Mucosa of descending colon (tissue), 3 donors: ENCODE measurements around the gene PRSS56. TPM values are rescaled to one million over a fixed set of nuclear protein-coding genes. Genes with fewer than 3 reads are reported as not detected.

Experiments used
- ATAC-seq: fragments of 200-7000 bp; cut with Tn5 transposase; one replicate; pipeline ENCODE4 v1.9.1; 2020; ENCODE audit warnings: mild to moderate bottlenecking, moderate library complexity
- DNase-seq, 3 donors: peaks; one replicate each; pipeline ENCODE4 v3.0.0-alpha.2; 2020
- H3K36me3 ChIP-seq: fragments of 200-600 bp; one replicate; pipeline ENCODE4 v1.8.0; 2021; ENCODE audit warnings: low read depth, mild to moderate bottlenecking
- H3K4me1 ChIP-seq: fragments of 200-600 bp; one replicate; pipeline ENCODE4 v1.8.0; 2021; ENCODE audit warnings: low read depth, mild to moderate bottlenecking
- H3K4me3 ChIP-seq: fragments of 200-600 bp; one replicate; pipeline ENCODE4 v1.8.0; 2021; ENCODE audit warnings: mild to moderate bottlenecking
- H3K9me3 ChIP-seq: fragments of 200-600 bp; one replicate; pipeline ENCODE4 v1.8.0; 2021; ENCODE audit warnings: mild to moderate bottlenecking
- intact Hi-C, 2 donors: fragments of 100-400 bp; cut with DNase I in 1 of 2; cut with micrococcal nuclease in 1 of 2; formaldehyde crosslinking; loops; one replicate each; pipeline versions ENCODE4 v1.11.0 to v1.11.1; 2022; cut with DNase I, micrococcal nuclease
- total RNA-seq, 3 donors: library from RNA; stranded (reverse); fragmentation: NEBNext Ultra II Directional in 2 of 3; extraction: Animal tissue kit (Norgen Biotek cat#: 25700) in 2 of 3; gene quantifications; one replicate each; pipeline versions ENCODE4 v1.2.1 to v1.2.4, GENCODE V29; 2021 to 2023
- TF ChIP-seq, protein P1 (sequence below): fragments of 200-600 bp; IDR thresholded peaks from one replicate; pipeline ENCODE4 v1.8.0; 2022; ENCODE audit warnings: antibody characterized with exemption, mild to moderate bottlenecking
- donor health status: DM: no; HTN: no; CAD: no; lungs with moderate emphysema.
- donor health status: DM: no; HTN: no; CAD: no.
- donor health status: DM: no; HTN: yes; CAD: no.

PRSS56 gene
- total RNA-seq, 3 donors from 2014 or later: not detected

DNA sequence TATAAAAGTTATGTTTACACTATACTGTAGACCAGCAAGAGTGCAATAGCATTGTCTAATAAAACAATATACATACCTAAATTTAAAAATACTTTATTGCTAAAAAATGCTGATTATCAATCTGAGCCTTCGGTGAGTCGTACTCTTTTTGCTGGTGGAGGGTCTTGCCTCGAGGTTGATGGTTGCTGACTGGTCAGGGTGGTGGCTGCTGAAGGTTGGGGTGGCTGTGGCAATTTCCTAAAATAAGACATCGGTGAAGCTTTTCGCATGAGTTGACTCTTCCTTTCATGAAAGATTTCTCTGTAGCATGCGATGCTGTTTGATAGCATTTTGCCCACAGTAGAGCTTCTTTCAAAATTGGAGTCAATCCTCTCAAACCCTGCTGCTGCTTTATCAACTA, 27.8 kb downstream of the PRSS56 start:
- ATAC-seq (no peak), DNase-seq (no peak)
- TF ChIP-seq, protein P1, sequence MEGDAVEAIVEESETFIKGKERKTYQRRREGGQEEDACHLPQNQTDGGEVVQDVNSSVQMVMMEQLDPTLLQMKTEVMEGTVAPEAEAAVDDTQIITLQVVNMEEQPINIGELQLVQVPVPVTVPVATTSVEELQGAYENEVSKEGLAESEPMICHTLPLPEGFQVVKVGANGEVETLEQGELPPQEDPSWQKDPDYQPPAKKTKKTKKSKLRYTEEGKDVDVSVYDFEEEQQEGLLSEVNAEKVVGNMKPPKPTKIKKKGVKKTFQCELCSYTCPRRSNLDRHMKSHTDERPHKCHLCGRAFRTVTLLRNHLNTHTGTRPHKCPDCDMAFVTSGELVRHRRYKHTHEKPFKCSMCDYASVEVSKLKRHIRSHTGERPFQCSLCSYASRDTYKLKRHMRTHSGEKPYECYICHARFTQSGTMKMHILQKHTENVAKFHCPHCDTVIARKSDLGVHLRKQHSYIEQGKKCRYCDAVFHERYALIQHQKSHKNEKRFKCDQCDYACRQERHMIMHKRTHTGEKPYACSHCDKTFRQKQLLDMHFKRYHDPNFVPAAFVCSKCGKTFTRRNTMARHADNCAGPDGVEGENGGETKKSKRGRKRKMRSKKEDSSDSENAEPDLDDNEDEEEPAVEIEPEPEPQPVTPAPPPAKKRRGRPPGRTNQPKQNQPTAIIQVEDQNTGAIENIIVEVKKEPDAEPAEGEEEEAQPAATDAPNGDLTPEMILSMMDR: no peak
- intact Hi-C loops: no loop called here
- Histone ChIP-seq H3K4me1 (peaks cover 11% of the 10 kb centered on the region), H3K4me3 (no peak overlapping the region), H3K9me3 (no peaks in the 10 kb centered on the region), H3K36me3 (no peaks in the 10 kb centered on the region)

- intact Hi-C loops: no loop called here
- TF ChIP-seq, protein P1: no peak
- Histone ChIP-seq H3K36me3 (no peaks in the 10 kb centered on the region), H3K9me3 (no peaks in the 10 kb centered on the region), H3K4me3 (peak overlapping the region; percentile 87), H3K4me1 (peaks cover 11% of the 10 kb centered on the region)
- DNase-seq: no peak
- ATAC-seq: no peak
These were observed 29.6 kb downstream of the PRSS56 start for GRCh38 chr2:232549655-232550353.

GRCh38 chr2:232550354-232551249, 30.4 kb downstream of the PRSS56 start, which contains the start of the genes EIF4E2 and TIGD1:
Gene EIF4E2, plus strand, starts transcription at chr2:232550689. Its CDS starts 36 bp downstream, at chr2:232550725.
Gene TIGD1, minus strand, starts transcription at chr2:232550557. Its CDS starts 675 bp downstream, at chr2:232549882.
- intact Hi-C loops: no loop called here
- Histone ChIP-seq H3K36me3 (no peaks in the 10 kb centered on the region), H3K4me1 (peaks cover 11% of the 10 kb centered on the region), H3K4me3 (peak within 1 kb of the TSS; percentile 87), H3K9me3 (no peaks in the 10 kb centered on the region)
- peak; percentile 93 to 96 (median 96) for DNase-seq
- ATAC-seq: peak; percentile 97
- TF ChIP-seq, protein P1: no peak

DNA sequence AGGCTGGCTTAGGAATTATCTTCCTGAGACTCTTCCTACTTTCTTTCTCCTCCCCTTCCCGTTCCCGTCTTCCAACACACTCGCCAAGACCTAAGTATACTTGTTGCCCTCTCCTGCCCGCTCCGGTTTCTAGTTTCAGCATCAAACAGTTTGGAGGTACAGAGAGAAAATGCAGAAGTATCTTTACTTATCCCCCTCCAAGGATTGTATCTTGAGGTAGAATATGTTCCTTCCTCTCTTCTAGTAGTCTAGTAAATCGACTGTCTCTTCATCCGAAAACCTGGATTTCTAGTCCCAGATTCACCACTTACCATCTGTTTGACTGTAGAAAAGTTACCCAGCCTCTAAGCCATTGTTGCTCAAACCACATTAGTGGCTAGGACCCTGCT, 31.1 kb downstream of the PRSS56 start:
- ATAC-seq (no peak), DNase-seq (no peak)
- Histone ChIP-seq H3K36me3 (no peaks in the 10 kb centered on the region), H3K9me3 (no peaks in the 10 kb centered on the region), H3K4me1 (peaks cover 11% of the 10 kb centered on the region), H3K4me3 (peak overlapping the region; percentile 87)
- intact Hi-C loops: no loop called here
- TF ChIP-seq, protein P1: no peak

DNA sequence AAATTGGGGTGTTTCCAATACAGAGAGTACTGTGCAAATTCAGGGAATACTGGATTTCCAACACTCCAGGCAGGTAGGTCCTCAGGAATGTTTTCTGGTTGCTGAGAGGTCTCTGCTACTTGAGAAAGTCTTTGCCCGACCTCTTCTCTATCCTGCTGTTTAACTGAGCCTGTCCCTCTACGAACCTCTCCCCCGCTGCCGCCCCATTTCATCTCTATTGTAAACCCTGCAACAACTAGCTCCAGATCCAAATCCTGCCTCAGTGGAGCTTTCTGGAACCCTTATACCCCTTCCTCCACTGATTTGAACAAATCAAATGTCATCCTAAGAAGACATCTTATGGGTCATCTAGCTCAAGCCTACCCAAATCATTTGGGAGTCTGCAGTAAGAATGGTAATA, 31.6 kb downstream of the PRSS56 start:
- TF ChIP-seq, protein P1: no peak
- DNase-seq: no peak
- intact Hi-C loops: no loop called here

More for the DNA sequence above, 31.6 kb downstream of the PRSS56 start:
- Histone ChIP-seq H3K9me3 (no peaks in the 10 kb centered on the region), H3K4me1 (peaks cover 11% of the 10 kb centered on the region), H3K36me3 (no peaks in the 10 kb centered on the region), H3K4me3 (no peak overlapping the region)
- no peak for ATAC-seq
